IPS-11a (cell line): Measurements from ENCODE around the gene HDGFL2.

Experiments
- H3K4me3 ChIP-seq: one replicate; pipeline ENCODE4 v1.5.1; 2013; ENCODE audit warnings: low read depth, low read length, control low read depth

HDGFL2 gene

GRCh38 chr19:4550018-4550417 is 77.9 kb downstream of the HDGFL2 start:
- no peak overlapping the region for H3K4me3 ChIP-seq

GRCh38 chr19:4550479-4551050 is 78.5 kb downstream of the HDGFL2 start:
- no peak overlapping the region for H3K4me3 ChIP-seq
